Spleen (tissue), 11 donors: ENCODE measurements around the gene CAMK1D. TPM values are rescaled to one million over a fixed set of nuclear protein-coding genes. Genes with fewer than 3 reads are reported as not detected.
"Not testable (repeated sequence)": the region's sequence is repeated elsewhere in the genome, so short reads cannot be mapped to it uniquely, and the experiment has no call there.

ENCODE experiments used
- DNase-seq: peaks from one replicate; pipeline ENCODE4 v3.0.0-alpha.2; 2020
- H3K27ac ChIP-seq, 8 donors: fragments of 200-600 bp; sonication (generic) in 7 of 8; 1 replicate in 4 of 8; 2 replicates in 4 of 8; pipeline versions ENCODE4 v1.5.0 to v1.8.0; 2016 to 2021; ENCODE audit warnings: inconsistent platforms in 4 of 8, mild to moderate bottlenecking in 4 of 8, moderate library complexity in 1 of 8
- H3K27me3 ChIP-seq, 7 donors: fragments of 200-600 bp; sonication (generic) in 6 of 7; replicated peaks in 1 of 7; 1 replicate in 4 of 7; 2 replicates in 3 of 7; pipeline versions ENCODE4 v1.5.0 to v1.8.0; 2016 to 2021; ENCODE audit warnings: inconsistent platforms in 3 of 7, mild to moderate bottlenecking in 1 of 7
- H3K36me3 ChIP-seq, 6 donors: fragments of 200-600 bp; sonication (generic) in 5 of 6; 1 replicate in 4 of 6; 2 replicates in 2 of 6; pipeline versions ENCODE4 v1.5.0 to v1.8.0; 2016 to 2021; ENCODE audit warnings: inconsistent platforms in 2 of 6
- H3K4me1 ChIP-seq, 6 donors: fragments of 200-600 bp; sonication (generic) in 5 of 6; 1 replicate in 3 of 6; 2 replicates in 3 of 6; pipeline versions ENCODE4 v1.5.0 to v1.8.0; 2016 to 2021; ENCODE audit warnings: inconsistent platforms in 3 of 6
- H3K4me3 ChIP-seq, 8 donors: fragments of 200-600 bp; sonication (generic) in 7 of 8; 1 replicate in 4 of 8; 2 replicates in 4 of 8; pipeline versions ENCODE4 v1.5.0 to v1.8.0; 2016 to 2021; ENCODE audit warnings: inconsistent platforms in 4 of 8, mild to moderate bottlenecking in 4 of 8, moderate library complexity in 2 of 8
- H3K9me3 ChIP-seq, 8 donors: fragments of 200-600 bp; sonication (generic) in 7 of 8; 1 replicate in 4 of 8; 2 replicates in 4 of 8; pipeline versions ENCODE4 v1.5.0 to v1.8.0; 2016 to 2021; ENCODE audit warnings: inconsistent platforms in 4 of 8
- POLR2A ChIP-seq, 3 donors: fragments of 450-650 bp; IDR thresholded peaks; one replicate each; pipeline ENCODE4 v1.5.1; 2017; ENCODE audit warnings: antibody characterized with exemption in 3 of 3, mild to moderate bottlenecking in 1 of 3
- POLR2AphosphoS5 ChIP-seq, 3 donors: sonication (generic); formaldehyde crosslinking; IDR thresholded peaks; one replicate each; pipeline ENCODE4 v1.5.1; 2017; ENCODE audit warnings: antibody characterized with exemption in 3 of 3
- WGBS, 5 donors: extraction: QIAGEN DNeasy Blood & Tissue Kit in 3 of 5; methylation state at CpG; one replicate each; pipeline versions ENCODE4 v1.1.5 to v1.1.7; 2013 to 2018; 5-methylcytosine and 5-hydroxymethylcytosine counted together
- intact Hi-C: fragments of 100-400 bp; cut with DNase I; formaldehyde crosslinking; loops from one replicate; pipeline ENCODE4 v1.15.0; 2023; ENCODE audit warnings: low total_unique reads
- polyA plus RNA-seq, 3 donors: library from polyadenylated mRNA; stranded (reverse); fragments of 200-250 nt; gene quantifications; one replicate each; pipeline ENCODE4 v1.2.1, GENCODE V29; 2013
- total RNA-seq, 7 donors: library from RNA; depleted of rRNA in 3 of 7; stranded (reverse); fragments of >200 nt in 3 of 7; fragmentation: NEBNext Ultra II Directional in 4 of 7; extraction: Animal tissue kit (Norgen Biotek cat#: 25700) in 4 of 7; gene quantifications; one replicate each; pipeline versions ENCODE4 v1.1.0 to v1.2.1, GENCODE V29; 2016 to 2021
- TF ChIP-seq, protein P1 (sequence below), 11 experiments: fragments of 200-600 bp in 7 of 11; fragments of 450-650 bp in 4 of 11; sonication (generic) in 4 of 11; IDR thresholded peaks in 8 of 11; conservative IDR thresholded peaks in 3 of 11; 1 replicate in 7 of 11; 2 replicates in 4 of 11; pipeline versions ENCODE4 v1.4.0 to v1.8.0; 2016 to 2021; ENCODE audit warnings: antibody characterized with exemption in 11 of 11, inconsistent platforms in 4 of 11, mild to moderate bottlenecking in 1 of 11
- donor health status: healthy with polysubstance abuse.
- donor health status: DM: no; HTN: no; CAD: no; lungs with moderate emphysema.
- donor health status: DM: no; HTN: no; CAD: no.
- donor health status: Bipolar disorder and iron deficiency.
- donor health status: healthy.
- donor health status: DM: no; HTN: no; CAD: no.
- donor health status: DM: yes; HTN: yes; CAD: no.

CAMK1D gene
- total and polyA plus RNA-seq, 10 donors: 6.8 to 34.5 (median 20.0) TPM

DNA sequence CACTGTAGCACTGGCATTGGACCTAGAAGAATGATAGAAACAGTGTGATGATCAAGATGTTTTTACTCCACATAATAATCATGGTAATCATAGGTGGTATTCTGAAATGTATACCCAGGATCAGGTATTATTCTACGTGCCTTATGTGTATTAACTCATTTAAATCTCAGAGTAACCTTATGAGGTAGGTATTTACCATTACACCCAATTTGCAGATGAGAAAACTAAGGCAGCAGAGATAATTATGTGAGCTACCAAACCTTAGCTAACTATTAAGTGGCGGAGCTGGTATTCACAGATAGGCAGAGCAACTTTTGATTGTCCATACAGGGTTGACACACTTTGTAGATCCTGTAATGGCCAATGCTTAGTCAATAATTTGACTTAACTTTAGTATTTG, 2.5 kb downstream of the CAMK1D start:
- no peak for DNase-seq
- Histone ChIP-seq H3K27me3 (peaks cover 0 to 9% (median 0%) of the 10 kb centered on the region in 7 donors), H3K36me3 (no peaks in the 10 kb centered on the region), H3K4me3 (peak overlapping the region in 2 of 8 donors; percentile 81 to 98), H3K9me3 (no peaks in the 10 kb centered on the region), H3K27ac (peak overlapping the region in 1 of 8 donors; percentile 97), H3K4me1 (peaks cover 9 to 82% (median 40%) of the 10 kb centered on the region in 6 donors)
- 50 to 98% (median 76%) methylated on average over 2 of the region's 2 CpGs for WGBS, 5 donors
- intact Hi-C loops: no loop called here
- TF ChIP-seq POLR2A (IDR thresholded peaks at IDR 0.05) (no peak), POLR2AphosphoS5 (IDR thresholded peaks at IDR 0.05) (no peak)
- TF ChIP-seq, protein P1, sequence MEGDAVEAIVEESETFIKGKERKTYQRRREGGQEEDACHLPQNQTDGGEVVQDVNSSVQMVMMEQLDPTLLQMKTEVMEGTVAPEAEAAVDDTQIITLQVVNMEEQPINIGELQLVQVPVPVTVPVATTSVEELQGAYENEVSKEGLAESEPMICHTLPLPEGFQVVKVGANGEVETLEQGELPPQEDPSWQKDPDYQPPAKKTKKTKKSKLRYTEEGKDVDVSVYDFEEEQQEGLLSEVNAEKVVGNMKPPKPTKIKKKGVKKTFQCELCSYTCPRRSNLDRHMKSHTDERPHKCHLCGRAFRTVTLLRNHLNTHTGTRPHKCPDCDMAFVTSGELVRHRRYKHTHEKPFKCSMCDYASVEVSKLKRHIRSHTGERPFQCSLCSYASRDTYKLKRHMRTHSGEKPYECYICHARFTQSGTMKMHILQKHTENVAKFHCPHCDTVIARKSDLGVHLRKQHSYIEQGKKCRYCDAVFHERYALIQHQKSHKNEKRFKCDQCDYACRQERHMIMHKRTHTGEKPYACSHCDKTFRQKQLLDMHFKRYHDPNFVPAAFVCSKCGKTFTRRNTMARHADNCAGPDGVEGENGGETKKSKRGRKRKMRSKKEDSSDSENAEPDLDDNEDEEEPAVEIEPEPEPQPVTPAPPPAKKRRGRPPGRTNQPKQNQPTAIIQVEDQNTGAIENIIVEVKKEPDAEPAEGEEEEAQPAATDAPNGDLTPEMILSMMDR (IDR thresholded peaks at IDR 0.05 in 8 of 11, conservative IDR thresholded peaks at IDR 0.05 in 3 of 11): no peak

DNA sequence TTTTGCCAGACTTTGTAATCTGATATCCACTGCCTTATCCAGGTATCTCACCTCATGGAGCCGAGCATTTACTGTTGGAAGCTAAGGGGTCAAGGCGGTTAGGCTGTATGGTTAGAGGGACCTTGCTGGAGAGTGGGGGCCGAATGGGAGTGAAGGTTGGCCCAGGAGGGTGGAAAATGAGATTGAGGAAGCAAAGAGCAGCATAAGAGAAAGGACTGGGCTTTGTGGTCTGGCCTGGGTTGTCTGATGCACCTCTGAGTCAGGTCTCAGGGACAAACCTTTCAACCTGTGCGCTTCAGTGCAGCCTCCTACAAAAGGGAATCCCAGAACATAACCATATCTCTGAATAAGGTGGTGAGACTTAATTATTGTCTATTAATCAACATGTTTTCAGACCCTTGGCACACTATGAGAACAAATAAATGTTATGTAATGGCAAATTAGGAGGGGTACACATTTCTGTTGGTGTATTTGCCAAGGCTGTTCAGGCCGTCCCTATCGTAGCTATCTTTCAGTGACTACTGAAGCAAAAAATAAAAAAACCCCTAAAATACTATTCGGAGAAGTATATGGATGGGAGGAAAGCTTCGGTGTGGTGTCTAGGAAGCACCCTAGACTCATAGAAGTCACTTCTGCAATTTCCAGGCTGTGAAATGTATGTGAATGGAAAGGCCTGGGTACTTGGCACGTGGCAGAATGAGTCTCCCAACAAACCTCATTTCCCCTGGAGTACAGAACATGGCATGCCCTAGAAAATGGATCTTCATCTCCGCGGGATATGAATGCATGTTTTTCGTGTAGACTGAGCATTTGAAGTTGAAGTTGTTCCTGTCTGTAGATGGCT, 4.3 kb downstream of the CAMK1D start:
- WGBS, 5 donors: 79 to 86% (median 83%) methylated on average over 12 of the region's 12 CpGs
- Histone ChIP-seq H3K4me1 (peaks cover 9 to 82% (median 34%) of the 10 kb centered on the region in 6 donors), H3K36me3 (no peaks in the 10 kb centered on the region), H3K9me3 (no peaks in the 10 kb centered on the region), H3K27me3 (peaks cover 0 to 2% (median 0%) of the 10 kb centered on the region in 7 donors), H3K27ac (peak overlapping the region in 2 of 8 donors; percentile 7 to 46), H3K4me3 (no peak overlapping the region)
- no peak for DNase-seq
- TF ChIP-seq, protein P1 (IDR thresholded peaks at IDR 0.05 in 8 of 11, conservative IDR thresholded peaks at IDR 0.05 in 3 of 11): no peak
- no peak for TF ChIP-seq POLR2A (IDR thresholded peaks at IDR 0.05)
- no peak for TF ChIP-seq POLR2AphosphoS5 (IDR thresholded peaks at IDR 0.05)
- intact Hi-C loops: no loop called here

DNA sequence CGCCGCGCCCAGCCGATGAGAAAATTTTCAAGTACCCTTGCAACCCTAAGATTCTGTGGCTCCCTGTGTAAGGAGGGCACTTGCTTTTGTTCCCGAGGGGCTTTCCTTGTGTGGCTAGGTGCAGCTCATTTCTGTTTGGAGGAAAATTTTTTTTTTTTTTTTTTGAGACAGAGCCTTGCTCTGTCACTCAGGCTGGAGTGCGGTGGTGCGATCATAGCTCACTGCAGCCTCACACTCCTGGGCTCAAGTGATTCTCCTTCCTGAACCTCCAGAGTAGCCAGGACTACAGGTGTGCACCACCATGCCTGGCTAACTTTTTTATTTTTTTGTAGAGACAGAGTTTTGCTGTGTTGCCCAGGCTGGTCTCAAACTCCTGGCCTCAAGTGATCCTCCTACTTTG, 5.3 kb downstream of the CAMK1D start:
- H3K4me3 ChIP-seq, DNase-seq, H3K9me3 ChIP-seq, H3K27me3 ChIP-seq, intact Hi-C loops, H3K36me3 ChIP-seq, H3K27ac ChIP-seq: not testable (repeated sequence)
- H3K4me1 ChIP-seq: peaks cover 8 to 91% (median 38%) of the 10 kb centered on the region in 6 donors
- 74 to 99% (median 93%) methylated on average over 7 of the region's 7 CpGs for WGBS, 5 donors

DNA sequence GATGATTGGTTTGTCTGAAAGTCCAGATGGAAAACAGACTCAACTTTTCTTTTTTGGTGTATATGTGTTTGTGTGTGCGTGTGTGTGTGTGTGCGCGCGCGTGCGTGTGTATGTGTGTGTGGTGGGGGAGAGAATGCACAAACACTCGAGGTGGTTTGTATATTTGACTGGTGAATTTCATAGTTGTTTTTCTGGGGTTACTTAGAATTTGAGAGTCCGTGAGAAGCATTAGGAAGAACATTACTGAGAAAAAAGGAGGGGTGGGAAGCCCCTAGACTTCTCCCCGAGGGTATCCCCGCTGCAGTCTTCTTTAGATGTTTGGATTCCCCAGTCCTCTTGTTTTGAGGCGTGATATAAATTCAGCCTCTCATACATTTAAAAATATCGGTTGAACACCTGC, 6.0 kb downstream of the CAMK1D start:
- no peaks in the 10 kb centered on the region for H3K36me3 ChIP-seq
- peaks cover 8 to 92% (median 37%) of the 10 kb centered on the region in 6 donors for H3K4me1 ChIP-seq
- TF ChIP-seq POLR2AphosphoS5 (IDR thresholded peaks at IDR 0.05) (no peak), POLR2A (IDR thresholded peaks at IDR 0.05) (no peak)
- TF ChIP-seq, protein P1 (IDR thresholded peaks at IDR 0.05 in 8 of 11, conservative IDR thresholded peaks at IDR 0.05 in 3 of 11): no peak
- no peaks in the 10 kb centered on the region for H3K9me3 ChIP-seq
- 87 to 91% (median 89%) methylated on average over 12 of the region's 12 CpGs for WGBS, 5 donors
- H3K27ac ChIP-seq: no peak overlapping the region
- no peak for DNase-seq
- intact Hi-C loops: no loop called here
- H3K4me3 ChIP-seq: no peak overlapping the region
- H3K27me3 ChIP-seq: no peaks in the 10 kb centered on the region
